Stomach (tissue), 9 donors: Measurements from ENCODE around the gene CFTR. TPM values are rescaled to one million over a fixed set of nuclear protein-coding genes. Genes with fewer than 3 reads are reported as not detected.

Experiments used
- DNase-seq, 2 donors: peaks; one replicate each; pipeline versions ENCODE4 v3.0.0 to v3.0.0-alpha.2; 2013 to 2019
- H3K27ac ChIP-seq, 5 donors: fragments of 200-600 bp in 4 of 5; sonication (generic) in 4 of 5; one replicate each; pipeline ENCODE4 v1.5.1; 2013 to 2019; ENCODE audit warnings: mild to moderate bottlenecking in 1 of 5, moderate library complexity in 1 of 5
- H3K27me3 ChIP-seq, 3 donors: fragments of 200-600 bp; sonication (generic); one replicate each; pipeline ENCODE4 v1.5.1; 2017 to 2019; ENCODE audit warnings: mixed run types in 1 of 3
- H3K36me3 ChIP-seq, 4 donors: fragments of 200-600 bp; sonication (generic); 1 replicate in 3 of 4; 2 replicates in 1 of 4; pipeline ENCODE4 v1.5.1; 2016 to 2019
- H3K4me1 ChIP-seq, 4 donors: fragments of 200-600 bp; sonication (generic); one replicate each; pipeline ENCODE4 v1.5.1; 2016 to 2019
- H3K4me3 ChIP-seq, 4 donors: fragments of 200-600 bp; sonication (generic) in 3 of 4; one replicate each; pipeline ENCODE4 v1.5.1; 2016 to 2019; ENCODE audit warnings: mild to moderate bottlenecking in 1 of 4
- H3K9me3 ChIP-seq, 4 donors: fragments of 200-600 bp; sonication (generic); one replicate each; pipeline ENCODE4 v1.5.1; 2016 to 2019
- CTCF ChIP-seq, 7 experiments: fragments of 450-650 bp in 4 of 7; fragments of 200-600 bp in 3 of 7; sonication (generic) in 3 of 7; IDR thresholded peaks; one replicate each; pipeline ENCODE4 v1.5.1; 2016 to 2019; ENCODE audit warnings: antibody characterized with exemption in 7 of 7, control low read depth in 2 of 7, mild to moderate bottlenecking in 1 of 7
- EP300 ChIP-seq: sonication (generic); formaldehyde crosslinking; IDR thresholded peaks from one replicate; pipeline ENCODE4 v1.6.1; 2017; ENCODE audit warnings: antibody characterized with exemption
- POLR2A ChIP-seq, 4 donors: fragments of 450-650 bp; IDR thresholded peaks; one replicate each; pipeline ENCODE4 v1.6.1; 2016; ENCODE audit warnings: antibody characterized with exemption in 4 of 4, control low read depth in 2 of 4, mild to moderate bottlenecking in 1 of 4, moderate library complexity in 1 of 4
- POLR2AphosphoS5 ChIP-seq, 3 donors: sonication (generic); formaldehyde crosslinking; IDR thresholded peaks; one replicate each; pipeline ENCODE4 v1.6.1; 2016; ENCODE audit warnings: antibody characterized with exemption in 3 of 3
- WGBS, 5 donors: extraction: QIAGEN DNeasy Blood & Tissue Kit in 3 of 5; methylation state at CpG; one replicate each; pipeline versions ENCODE4 v1.1.5 to v1.1.7; 2013 to 2018; 5-methylcytosine and 5-hydroxymethylcytosine counted together
- intact Hi-C: fragments of 100-400 bp; cut with DNase I; formaldehyde crosslinking; loops from one replicate; pipeline ENCODE4 v1.15.1; 2023; ENCODE audit warnings: low total_unique reads
- polyA plus RNA-seq, 3 donors: library from polyadenylated mRNA; stranded (reverse); fragments of 200-250 nt; gene quantifications; one replicate each; pipeline ENCODE4 v1.2.3, GENCODE V29; 2013
- total RNA-seq, 5 donors: library from RNA; depleted of rRNA; stranded (reverse); fragments of >200 nt; gene quantifications; one replicate each; pipeline versions ENCODE4 v1.1.0 to v1.2.3, GENCODE V29; 2014 to 2016
- donor health status: healthy with polysubstance abuse.
- donor health status: Bipolar disorder and iron deficiency.
- donor health status: healthy.

The CFTR gene
- total and polyA plus RNA-seq, 8 donors, result under 0.01 to 130 (median 1.7) TPM; not detected in 1

GRCh38 chr7:117530390-117530789 lies 50.6 kb downstream of the CFTR start:
- Histone ChIP-seq H3K4me3 (no peak overlapping the region), H3K36me3 (no peaks in the 10 kb centered on the region), H3K9me3 (no peaks in the 10 kb centered on the region), H3K27me3 (no peaks in the 10 kb centered on the region), H3K27ac (no peak overlapping the region), H3K4me1 (peaks cover 0 to 4% (median 0%) of the 10 kb centered on the region in 4 donors)
- TF ChIP-seq POLR2AphosphoS5 (IDR thresholded peaks at IDR 0.05), result no peak
- no peak for TF ChIP-seq POLR2A (IDR thresholded peaks at IDR 0.05)
- TF ChIP-seq EP300, result no peak
- TF ChIP-seq CTCF (IDR thresholded peaks at IDR 0.05), result no peak
- intact Hi-C loops, result no loop called here
- no peak for DNase-seq

GRCh38 chr7:117531595-117532244 lies 51.9 kb downstream of the CFTR start:
- no peak for TF ChIP-seq EP300
- TF ChIP-seq POLR2A (IDR thresholded peaks at IDR 0.05), result no peak
- TF ChIP-seq POLR2AphosphoS5 (IDR thresholded peaks at IDR 0.05), result no peak
- TF ChIP-seq CTCF (IDR thresholded peaks at IDR 0.05), result no peak
- no peak for DNase-seq
- H3K9me3 ChIP-seq, result no peaks in the 10 kb centered on the region
- no peaks in the 10 kb centered on the region for H3K36me3 ChIP-seq
- intact Hi-C loops, result no loop called here
- H3K27me3 ChIP-seq, result no peaks in the 10 kb centered on the region
- H3K4me3 ChIP-seq, result no peak overlapping the region
- H3K27ac ChIP-seq, result no peak overlapping the region
- WGBS, 5 donors, result 68 to 82% (median 76%) methylated on average over 3 of the region's 3 CpGs
- H3K4me1 ChIP-seq, result peaks cover 0 to 4% (median 0%) of the 10 kb centered on the region in 4 donors

GRCh38 chr7:117538053-117538452 lies 58.2 kb downstream of the CFTR start:
- WGBS, 5 donors, result 69 to 90% (median 77%) methylated on average over 2 of the region's 2 CpGs

GRCh38 chr7:117544061-117544460 lies 64.2 kb downstream of the CFTR start:
- no peaks in the 10 kb centered on the region for H3K9me3 ChIP-seq
- no peak for DNase-seq
- no peak overlapping the region for H3K27ac ChIP-seq
- no peak overlapping the region for H3K4me3 ChIP-seq
- H3K27me3 ChIP-seq, result no peaks in the 10 kb centered on the region
- 88 to 92% (median 90%) methylated on average over 2 of the region's 2 CpGs for WGBS, 5 donors
- no peak for TF ChIP-seq CTCF (IDR thresholded peaks at IDR 0.05)
- H3K36me3 ChIP-seq, result no peaks in the 10 kb centered on the region
- no peaks in the 10 kb centered on the region for H3K4me1 ChIP-seq
- intact Hi-C loops, result no loop called here

More at GRCh38 chr7:117538053-117538452, 58.2 kb downstream of the CFTR start:
- intact Hi-C loops, result no loop called here
- H3K4me1 ChIP-seq, result no peaks in the 10 kb centered on the region
- H3K36me3 ChIP-seq, result no peaks in the 10 kb centered on the region
- DNase-seq, result no peak
- no peak for TF ChIP-seq CTCF (IDR thresholded peaks at IDR 0.05)
- TF ChIP-seq EP300, result no peak
- no peak for TF ChIP-seq POLR2AphosphoS5 (IDR thresholded peaks at IDR 0.05)
- TF ChIP-seq POLR2A (IDR thresholded peaks at IDR 0.05), result no peak
- no peaks in the 10 kb centered on the region for H3K9me3 ChIP-seq
- H3K27ac ChIP-seq, result no peak overlapping the region
- H3K27me3 ChIP-seq, result no peaks in the 10 kb centered on the region
- H3K4me3 ChIP-seq, result no peak overlapping the region
